OCI-LY3 (cell line): Measurements from ENCODE around the gene CDH23.

ENCODE experiments used
- EZH2phosphoT487 ChIP-seq: fragments of 200-600 bp; shearing (Covaris generic); IDR thresholded peaks from 2 replicates; pipeline ENCODE4 v1.6.1; 2018; ENCODE audit warnings: antibody characterized with exemption, mixed run types, low read depth
- TF ChIP-seq, protein P1 (sequence below): fragments of 200-600, 300-600 bp; sonication (generic); IDR thresholded peaks from 2 replicates; pipeline ENCODE4 v1.5.1; 2014; ENCODE audit warnings: antibody characterized with exemption, low read length, low read depth

DNA sequence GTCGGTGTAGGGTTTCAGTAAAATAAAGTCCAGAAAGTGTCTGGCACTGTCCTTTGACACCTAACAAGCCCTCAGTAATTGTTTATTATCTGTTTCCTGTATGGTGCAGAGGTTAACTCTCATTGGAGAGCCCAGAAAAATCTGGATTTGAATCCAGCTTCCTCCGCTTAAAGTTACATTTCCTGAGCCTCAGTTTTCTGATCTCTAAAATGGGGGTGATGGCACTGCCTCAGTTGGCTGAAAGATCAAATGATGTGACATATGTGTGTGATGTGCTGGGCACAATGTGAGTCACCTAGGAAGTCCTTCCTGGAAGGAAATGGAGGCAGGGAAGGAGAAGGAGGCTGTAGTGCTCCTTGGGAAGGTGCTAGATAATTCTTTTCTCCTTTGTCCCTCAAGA lies 14.7 kb upstream of the CDH23 start:
- TF ChIP-seq, protein P1, sequence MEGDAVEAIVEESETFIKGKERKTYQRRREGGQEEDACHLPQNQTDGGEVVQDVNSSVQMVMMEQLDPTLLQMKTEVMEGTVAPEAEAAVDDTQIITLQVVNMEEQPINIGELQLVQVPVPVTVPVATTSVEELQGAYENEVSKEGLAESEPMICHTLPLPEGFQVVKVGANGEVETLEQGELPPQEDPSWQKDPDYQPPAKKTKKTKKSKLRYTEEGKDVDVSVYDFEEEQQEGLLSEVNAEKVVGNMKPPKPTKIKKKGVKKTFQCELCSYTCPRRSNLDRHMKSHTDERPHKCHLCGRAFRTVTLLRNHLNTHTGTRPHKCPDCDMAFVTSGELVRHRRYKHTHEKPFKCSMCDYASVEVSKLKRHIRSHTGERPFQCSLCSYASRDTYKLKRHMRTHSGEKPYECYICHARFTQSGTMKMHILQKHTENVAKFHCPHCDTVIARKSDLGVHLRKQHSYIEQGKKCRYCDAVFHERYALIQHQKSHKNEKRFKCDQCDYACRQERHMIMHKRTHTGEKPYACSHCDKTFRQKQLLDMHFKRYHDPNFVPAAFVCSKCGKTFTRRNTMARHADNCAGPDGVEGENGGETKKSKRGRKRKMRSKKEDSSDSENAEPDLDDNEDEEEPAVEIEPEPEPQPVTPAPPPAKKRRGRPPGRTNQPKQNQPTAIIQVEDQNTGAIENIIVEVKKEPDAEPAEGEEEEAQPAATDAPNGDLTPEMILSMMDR = no peak
- TF ChIP-seq EZH2phosphoT487 = no peak
